Adipose tissue (tissue), 3 donors: ENCODE measurements around the gene ITPK1. TPM values are rescaled to one million over a fixed set of nuclear protein-coding genes. Genes with fewer than 3 reads are reported as not detected.

ENCODE experiments used
- H3K27ac ChIP-seq: one replicate; pipeline ENCODE4 v1.5.1; 2013; ENCODE audit warnings: low read depth, low read length
- WGBS, 3 donors: extraction: QIAGEN DNeasy Blood & Tissue Kit; methylation state at CpG; one replicate each; pipeline ENCODE4 v1.1.7; 2013; 5-methylcytosine and 5-hydroxymethylcytosine counted together
- polyA plus RNA-seq, 3 donors: library from polyadenylated mRNA; stranded (reverse); fragments of 200-250 nt; gene quantifications; one replicate each; pipeline ENCODE4 v1.2.3, GENCODE V29; 2013
- donor health status: healthy with polysubstance abuse.
- donor health status: Bipolar disorder and iron deficiency.
- donor health status: healthy.

ITPK1 gene
- polyA plus RNA-seq, 3 donors, result 26.6 to 147 (median 29.9) TPM

- WGBS, 3 donors, result 94 to 96% (median 95%) methylated on average over 10 to 11 of the region's 11 CpGs
- no peak overlapping the region for H3K27ac ChIP-seq
Observed at GRCh38 chr14:92994942-92995341, 120.8 kb downstream of the ITPK1 start.

GRCh38 chr14:92994131-92994676 lies 121.5 kb downstream of the ITPK1 start:
- no peak overlapping the region for H3K27ac ChIP-seq
- 88 to 96% (median 92%) methylated on average over 12 of the region's 12 CpGs for WGBS, 3 donors

GRCh38 chr14:92993302-92993701 lies 122.4 kb downstream of the ITPK1 start:
- H3K27ac ChIP-seq, result no peak overlapping the region
- 43 to 86% (median 85%) methylated on average over 9 of the region's 9 CpGs for WGBS, 3 donors

GRCh38 chr14:92991536-92991935 lies 124.2 kb downstream of the ITPK1 start:
- 95 to 97% (median 96%) methylated on average over 8 of the region's 8 CpGs for WGBS, 3 donors
- no peak overlapping the region for H3K27ac ChIP-seq

GRCh38 chr14:92990456-92991430 lies 125.0 kb downstream of the ITPK1 start:
- WGBS, 3 donors, result 78 to 84% (median 83%) methylated on average over 22 of the region's 22 CpGs
- H3K27ac ChIP-seq, result no peak overlapping the region

GRCh38 chr14:92988786-92989755 lies 126.7 kb downstream of the ITPK1 start:
- H3K27ac ChIP-seq, result no peak overlapping the region
- WGBS, 3 donors, result 91 to 98% (median 96%) methylated on average over 14 of the region's 14 CpGs

GRCh38 chr14:92987713-92988510 lies 127.8 kb downstream of the ITPK1 start:
- 95 to 97% (median 96%) methylated on average over 25 of the region's 25 CpGs for WGBS, 3 donors
- H3K27ac ChIP-seq, result no peak overlapping the region

- WGBS, 3 donors, result 87 to 90% (median 89%) methylated on average over 5 of the region's 5 CpGs
- H3K27ac ChIP-seq, result no peak overlapping the region
Observed at GRCh38 chr14:92987148-92987570, 128.6 kb downstream of the ITPK1 start.

GRCh38 chr14:92986254-92987147 lies 129.2 kb downstream of the ITPK1 start:
- WGBS, 3 donors, result 82 to 88% (median 83%) methylated on average over 6 of the region's 6 CpGs
- H3K27ac ChIP-seq, result no peak overlapping the region

- no peak overlapping the region for H3K27ac ChIP-seq
- 90 to 95% (median 91%) methylated on average over 4 of the region's 4 CpGs for WGBS, 3 donors
Observed at GRCh38 chr14:92985521-92985920, 130.2 kb downstream of the ITPK1 start.

- H3K27ac ChIP-seq, result no peak overlapping the region
- 48 to 90% (median 87%) methylated on average over 4 of the region's 4 CpGs for WGBS, 3 donors
Observed at GRCh38 chr14:92984896-92985295, 130.8 kb downstream of the ITPK1 start.

GRCh38 chr14:92984082-92984788 lies 131.5 kb downstream of the ITPK1 start:
- H3K27ac ChIP-seq, result no peak overlapping the region
- WGBS, 3 donors, result 83 to 90% (median 87%) methylated on average over 5 of the region's 5 CpGs

GRCh38 chr14:92982956-92983355 lies 132.8 kb downstream of the ITPK1 start:
- no peak overlapping the region for H3K27ac ChIP-seq
- 86 to 96% (median 95%) methylated on average over 8 of the region's 8 CpGs for WGBS, 3 donors

GRCh38 chr14:92981726-92982125 lies 134.0 kb downstream of the ITPK1 start:
- no peak overlapping the region for H3K27ac ChIP-seq
- WGBS, 3 donors, result 96 to 99% (median 97%) methylated on average over 8 of the region's 8 CpGs

GRCh38 chr14:92980866-92981265 lies 134.9 kb downstream of the ITPK1 start:
- no peak overlapping the region for H3K27ac ChIP-seq
- WGBS, 3 donors, result 98 to 100% (median 100%) methylated on average over 4 of the region's 4 CpGs

GRCh38 chr14:92978229-92979021 lies 137.3 kb downstream of the ITPK1 start:
- WGBS, 3 donors, result 86 to 91% (median 89%) methylated on average over 4 of the region's 4 CpGs
- no peak overlapping the region for H3K27ac ChIP-seq
